Stimulated activated naive CD8-positive, alpha-beta T cell treated with anti-CD3 and anti-CD28 coated beads, Interleukin-15, amount 100 ng/mL, for 72 hours (primary cell): Measurements from ENCODE around the gene IQSEC1.

Source experiments
- ATAC-seq: fragments of 150-1000 bp; cut with Tn5 transposase; 2 replicates; pipeline ENCODE4 v1.10.0; 2021; ENCODE audit warnings: mild to moderate bottlenecking, moderate library complexity
- DNase-seq, 2 donors: peaks; one replicate each; pipeline ENCODE4 v3.0.0; 2021 to 2022
- H3K27ac Mint-ChIP-seq, 2 donors: one replicate each; pipeline ENCODE4 v1.8.0; 2022; ENCODE audit warnings: mild to moderate bottlenecking in 2 of 2, mixed read lengths in 2 of 2, moderate library complexity in 2 of 2
- H3K27me3 Mint-ChIP-seq: one replicate; pipeline ENCODE4 v1.8.0; 2022; ENCODE audit warnings: mixed read lengths
- H3K4me1 Mint-ChIP-seq: one replicate; pipeline ENCODE4 v1.8.0; 2022; ENCODE audit warnings: mild to moderate bottlenecking, mixed read lengths
- H3K4me3 Mint-ChIP-seq, 2 donors: one replicate each; pipeline ENCODE4 v1.8.0; 2022; ENCODE audit warnings: mild to moderate bottlenecking in 2 of 2, mixed read lengths in 2 of 2, moderate library complexity in 1 of 2
- H3K9me3 Mint-ChIP-seq, 2 donors: one replicate each; pipeline ENCODE4 v1.8.0; 2022; ENCODE audit warnings: mixed read lengths in 2 of 2

Gene IQSEC1

GRCh38 chr3:13081603-13082360, 8.6 kb upstream of the IQSEC1 start:
- no peaks in the 10 kb centered on the region for H3K27me3 Mint-ChIP-seq
- DNase-seq (no peak), ATAC-seq (no peak)
- H3K4me3 Mint-ChIP-seq: no peak overlapping the region
- H3K9me3 Mint-ChIP-seq: no peaks in the 10 kb centered on the region
- H3K27ac Mint-ChIP-seq: no peak overlapping the region
- H3K4me1 Mint-ChIP-seq: peaks cover 23% of the 10 kb centered on the region

DNA sequence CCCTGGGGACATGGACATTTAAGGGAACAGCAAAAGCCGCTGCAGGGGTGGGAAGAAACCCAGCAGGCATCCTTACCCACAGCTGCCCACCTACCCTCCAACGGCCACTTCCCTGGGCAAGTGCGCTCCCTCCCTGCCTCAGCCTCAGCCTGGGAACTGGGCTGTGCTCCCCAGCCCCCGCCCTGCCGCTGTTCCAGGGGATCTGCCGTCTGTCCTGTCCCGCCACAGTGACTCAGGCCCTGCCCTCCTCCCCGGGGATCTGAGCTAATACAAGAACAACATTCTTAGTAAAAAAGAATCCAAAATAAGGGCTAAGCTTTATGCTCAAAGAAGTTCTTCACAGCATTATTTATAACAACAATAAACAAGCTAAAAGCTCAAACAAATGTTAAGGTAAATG, 7.4 kb upstream of the IQSEC1 start:
- no peak for ATAC-seq
- no peaks in the 10 kb centered on the region for H3K27me3 Mint-ChIP-seq
- peaks cover 19% of the 10 kb centered on the region for H3K4me1 Mint-ChIP-seq
- peak overlapping the region in 1 of 2 donors; percentile 77 for H3K27ac Mint-ChIP-seq
- H3K9me3 Mint-ChIP-seq: no peaks in the 10 kb centered on the region
- no peak overlapping the region for H3K4me3 Mint-ChIP-seq
- DNase-seq: no peak

- peaks cover 19% of the 10 kb centered on the region for H3K4me1 Mint-ChIP-seq
- H3K27me3 Mint-ChIP-seq: no peaks in the 10 kb centered on the region
- H3K27ac Mint-ChIP-seq: no peak overlapping the region
- ATAC-seq: no peak
- no peaks in the 10 kb centered on the region for H3K9me3 Mint-ChIP-seq
- no peak for DNase-seq
- H3K4me3 Mint-ChIP-seq: no peak overlapping the region
Measured at GRCh38 chr3:13080026-13080425, 6.8 kb upstream of the IQSEC1 start.

- Mint-ChIP-seq H3K27ac (peak overlapping the region in 1 of 2 donors; percentile 77), H3K4me1 (peaks cover 19% of the 10 kb centered on the region), H3K4me3 (no peak overlapping the region), H3K27me3 (peaks cover 3% of the 10 kb centered on the region), H3K9me3 (no peaks in the 10 kb centered on the region)
- no peak for DNase-seq
- ATAC-seq: no peak
Measured at GRCh38 chr3:13079510-13079909, 6.3 kb upstream of the IQSEC1 start.

DNA sequence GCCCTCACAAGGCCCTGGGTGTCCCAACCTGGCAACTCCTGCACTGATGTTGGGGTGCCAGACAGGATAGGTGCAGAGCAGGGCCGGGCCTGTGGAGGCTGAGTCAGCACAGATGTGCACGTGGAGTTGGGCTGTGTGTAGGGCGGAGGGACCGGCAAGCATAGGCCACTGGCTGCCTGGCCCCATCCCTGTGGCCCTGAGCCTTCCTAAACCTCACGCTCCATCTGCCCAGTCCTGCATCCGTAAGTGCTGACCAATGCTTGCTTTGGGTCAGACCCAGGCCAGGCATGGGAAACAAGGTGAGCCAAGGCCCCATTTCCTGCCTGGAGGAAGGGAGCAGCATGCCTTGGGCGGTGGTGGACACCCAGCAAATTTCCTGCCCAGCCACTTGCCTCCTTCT, 5.8 kb upstream of the IQSEC1 start:
- H3K27me3 Mint-ChIP-seq: peaks cover 8% of the 10 kb centered on the region
- H3K9me3 Mint-ChIP-seq: no peaks in the 10 kb centered on the region
- ATAC-seq (no peak), DNase-seq (no peak)
- H3K27ac Mint-ChIP-seq: no peak overlapping the region
- H3K4me1 Mint-ChIP-seq: peaks cover 19% of the 10 kb centered on the region
- H3K4me3 Mint-ChIP-seq: no peak overlapping the region

DNA sequence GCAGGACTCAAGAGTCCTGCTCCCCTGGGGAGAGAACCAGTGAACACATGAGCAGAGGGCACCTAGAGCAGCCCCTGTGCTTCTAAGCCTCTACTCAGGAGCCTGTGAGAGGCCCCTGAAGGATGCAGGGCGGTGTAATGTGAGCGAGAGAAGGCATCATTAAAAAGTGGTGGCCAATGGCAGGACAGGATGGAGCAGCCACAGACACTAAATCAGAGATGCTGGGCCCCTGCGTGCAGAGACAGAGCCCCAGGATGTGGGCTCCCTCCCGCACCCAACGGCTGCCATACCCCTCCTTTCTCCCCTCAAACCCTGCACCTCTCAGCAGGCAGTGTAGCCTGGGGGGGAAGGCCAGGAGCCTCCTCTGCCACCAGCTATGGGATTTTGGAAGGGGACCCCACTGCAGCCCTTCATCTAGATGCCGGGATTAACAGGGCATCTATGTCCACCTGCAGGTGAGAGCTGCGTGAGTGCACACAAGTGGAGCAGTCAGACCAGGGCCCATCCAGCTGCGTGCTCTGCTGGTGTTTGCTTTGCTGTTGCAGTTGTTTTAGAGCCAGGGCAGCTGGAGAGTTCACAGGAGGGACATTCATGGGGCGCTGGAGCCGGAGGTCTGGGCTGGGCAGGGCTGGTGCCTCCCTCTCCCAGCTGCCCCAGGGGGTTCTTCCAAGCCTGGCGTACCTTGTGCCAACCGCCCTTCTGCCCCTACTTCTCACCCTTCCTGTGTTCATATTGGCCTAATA, 5.1 kb upstream of the IQSEC1 start:
- no peak for DNase-seq
- H3K9me3 Mint-ChIP-seq: no peaks in the 10 kb centered on the region
- peaks cover 14% of the 10 kb centered on the region for H3K27me3 Mint-ChIP-seq
- H3K4me1 Mint-ChIP-seq: peaks cover 26% of the 10 kb centered on the region
- peak; percentile 59 for ATAC-seq
- H3K4me3 Mint-ChIP-seq: peak overlapping the region in 1 of 2 donors; percentile 19
- no peak overlapping the region for H3K27ac Mint-ChIP-seq

GRCh38 chr3:13077431-13078162, 4.4 kb upstream of the IQSEC1 start:
- Mint-ChIP-seq H3K9me3 (no peaks in the 10 kb centered on the region), H3K4me3 (peak overlapping the region in 1 of 2 donors; percentile 19), H3K27ac (no peak overlapping the region), H3K4me1 (peaks cover 31% of the 10 kb centered on the region), H3K27me3 (peaks cover 14% of the 10 kb centered on the region)
- ATAC-seq (no peak), DNase-seq (no peak)

DNA sequence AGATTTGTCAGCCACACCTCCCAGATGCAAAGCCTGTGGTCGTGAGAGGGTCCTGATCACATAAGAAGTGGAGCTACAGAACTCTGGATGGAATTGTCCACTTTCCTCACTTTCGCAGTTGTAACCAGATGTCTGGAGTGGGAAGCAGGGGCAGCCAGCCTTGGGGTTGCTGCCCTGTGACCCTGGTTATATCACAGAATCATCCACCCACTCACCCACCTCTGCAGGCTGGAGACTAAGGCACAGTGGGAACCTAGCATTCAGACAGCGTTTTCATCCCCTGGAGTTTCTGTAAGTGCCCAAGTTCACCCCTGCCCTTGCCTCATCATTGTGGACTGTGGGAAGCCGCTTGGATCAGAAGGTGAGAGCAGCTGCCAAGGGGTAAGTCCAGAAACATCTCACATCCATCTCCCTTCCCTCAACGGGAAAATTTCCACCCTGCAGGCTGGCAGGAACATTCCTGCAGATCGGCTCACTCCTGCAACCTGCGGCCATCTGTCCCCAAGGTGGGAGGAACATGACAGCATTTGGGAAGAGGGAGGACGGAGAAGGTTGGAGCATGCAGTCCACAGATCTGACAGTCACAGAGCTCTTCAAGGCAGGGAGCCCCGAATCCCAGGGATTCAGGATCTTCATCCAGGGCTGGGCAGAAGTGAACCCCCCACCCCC, 2.9 kb upstream of the IQSEC1 start:
- peaks cover 14% of the 10 kb centered on the region for H3K27me3 Mint-ChIP-seq
- no peak for ATAC-seq
- H3K9me3 Mint-ChIP-seq: no peaks in the 10 kb centered on the region
- peaks cover 45% of the 10 kb centered on the region for H3K4me1 Mint-ChIP-seq
- H3K4me3 Mint-ChIP-seq: no peak overlapping the region
- no peak for DNase-seq
- H3K27ac Mint-ChIP-seq: no peak overlapping the region

GRCh38 chr3:13075318-13075717, 2.1 kb upstream of the IQSEC1 start:
- H3K9me3 Mint-ChIP-seq: no peaks in the 10 kb centered on the region
- H3K27ac Mint-ChIP-seq: no peak overlapping the region
- no peak overlapping the region for H3K4me3 Mint-ChIP-seq
- no peak for DNase-seq
- ATAC-seq: no peak
- H3K27me3 Mint-ChIP-seq: peaks cover 14% of the 10 kb centered on the region
- peaks cover 53% of the 10 kb centered on the region for H3K4me1 Mint-ChIP-seq

- ATAC-seq: no peak
- no peak for DNase-seq
- H3K4me1 Mint-ChIP-seq: peaks cover 64% of the 10 kb centered on the region
- no peaks in the 10 kb centered on the region for H3K9me3 Mint-ChIP-seq
- H3K27ac Mint-ChIP-seq: no peak overlapping the region
- peaks cover 14% of the 10 kb centered on the region for H3K27me3 Mint-ChIP-seq
- peak overlapping the region; percentile 87 to 89 for H3K4me3 Mint-ChIP-seq
Measured at GRCh38 chr3:13074006-13074375, 762 bp upstream of the IQSEC1 start.

GRCh38 chr3:13072600-13073325, 466 bp downstream of the IQSEC1 start:
- H3K4me3 Mint-ChIP-seq: peak overlapping the region; percentile 87 to 89
- H3K9me3 Mint-ChIP-seq: no peaks in the 10 kb centered on the region
- no peak for DNase-seq
- peaks cover 14% of the 10 kb centered on the region for H3K27me3 Mint-ChIP-seq
- peak; percentile 52 for ATAC-seq
- peaks cover 62% of the 10 kb centered on the region for H3K4me1 Mint-ChIP-seq
- H3K27ac Mint-ChIP-seq: peak overlapping the region in 1 of 2 donors; percentile 20

GRCh38 chr3:13072239-13072599, 1.0 kb downstream of the IQSEC1 start:
- Mint-ChIP-seq H3K27ac (no peak overlapping the region), H3K4me3 (peak overlapping the region; percentile 87 to 89), H3K27me3 (peaks cover 14% of the 10 kb centered on the region), H3K9me3 (no peaks in the 10 kb centered on the region), H3K4me1 (peaks cover 57% of the 10 kb centered on the region)
- DNase-seq (no peak), ATAC-seq (no peak)

DNA sequence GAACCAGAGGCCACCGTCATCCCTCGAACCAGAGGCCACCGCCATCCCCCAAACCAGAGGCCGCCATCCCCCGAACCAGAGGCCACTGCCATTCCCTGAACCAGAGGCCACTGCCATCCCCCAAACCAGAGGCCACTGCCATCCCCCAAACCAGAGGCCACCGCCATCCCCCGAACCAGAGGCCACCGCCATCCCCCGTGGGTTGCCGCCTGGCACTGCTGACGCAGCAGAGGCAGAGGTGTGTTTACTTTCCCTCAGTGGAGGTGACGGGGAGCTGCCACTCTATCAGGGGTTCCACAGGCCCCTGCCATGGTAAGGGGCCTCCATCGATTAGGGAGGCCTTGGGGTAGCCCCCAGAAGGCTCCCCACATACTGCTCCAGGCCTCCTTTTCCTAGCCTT, 1.5 kb downstream of the IQSEC1 start:
- H3K9me3 Mint-ChIP-seq: no peaks in the 10 kb centered on the region
- peaks cover 62% of the 10 kb centered on the region for H3K4me1 Mint-ChIP-seq
- H3K27ac Mint-ChIP-seq: peak overlapping the region in 1 of 2 donors; percentile 54
- H3K4me3 Mint-ChIP-seq: peak overlapping the region; percentile 32 to 87
- ATAC-seq (no peak), DNase-seq (no peak)
- H3K27me3 Mint-ChIP-seq: peaks cover 14% of the 10 kb centered on the region

- peak overlapping the region; percentile 35 to 74 for H3K4me3 Mint-ChIP-seq
- H3K27ac Mint-ChIP-seq: peak overlapping the region; percentile 91 to 98
- H3K4me1 Mint-ChIP-seq: peaks cover 73% of the 10 kb centered on the region
- ATAC-seq: no peak
- DNase-seq: no peak
- H3K9me3 Mint-ChIP-seq: no peaks in the 10 kb centered on the region
- H3K27me3 Mint-ChIP-seq: peaks cover 14% of the 10 kb centered on the region
Measured at GRCh38 chr3:13070391-13071070, 2.7 kb downstream of the IQSEC1 start.
